HG03342 (cell line): Measurements from ENCODE around the gene PROX2.

Source experiments
- ATAC-seq: cut with Tn5 transposase; IDR thresholded peaks from one replicate; pipeline ENCODE4 v1.9.1; 2021; ENCODE audit warnings: mild to moderate bottlenecking, moderate library complexity; ENCODE audit not compliant: unreplicated experiment

Gene PROX2

DNA sequence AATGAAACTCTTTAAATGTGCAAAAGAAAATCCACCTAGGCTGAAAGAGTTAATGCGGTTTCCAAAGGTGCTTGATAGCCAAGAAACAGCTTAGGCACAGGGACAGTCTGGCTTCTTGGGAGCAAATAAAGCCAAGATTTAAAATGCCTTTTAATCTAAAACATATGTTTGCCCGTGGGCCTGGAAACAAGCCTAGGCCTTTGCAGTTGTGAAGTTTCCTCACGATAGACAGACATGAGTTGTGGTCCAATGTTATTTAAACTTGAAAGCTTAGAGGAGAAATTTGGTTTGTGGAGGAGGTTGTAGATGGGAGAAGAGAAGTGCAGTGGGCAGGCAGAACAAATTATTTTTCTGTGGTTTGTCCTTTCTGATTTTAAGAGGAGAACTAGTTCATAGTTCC lies 29.8 kb downstream of the PROX2 start:
- ATAC-seq: no peak

GRCh38 chr14:74843653-74844052 lies 32.3 kb downstream of the PROX2 start:
- ATAC-seq: no peak

DNA sequence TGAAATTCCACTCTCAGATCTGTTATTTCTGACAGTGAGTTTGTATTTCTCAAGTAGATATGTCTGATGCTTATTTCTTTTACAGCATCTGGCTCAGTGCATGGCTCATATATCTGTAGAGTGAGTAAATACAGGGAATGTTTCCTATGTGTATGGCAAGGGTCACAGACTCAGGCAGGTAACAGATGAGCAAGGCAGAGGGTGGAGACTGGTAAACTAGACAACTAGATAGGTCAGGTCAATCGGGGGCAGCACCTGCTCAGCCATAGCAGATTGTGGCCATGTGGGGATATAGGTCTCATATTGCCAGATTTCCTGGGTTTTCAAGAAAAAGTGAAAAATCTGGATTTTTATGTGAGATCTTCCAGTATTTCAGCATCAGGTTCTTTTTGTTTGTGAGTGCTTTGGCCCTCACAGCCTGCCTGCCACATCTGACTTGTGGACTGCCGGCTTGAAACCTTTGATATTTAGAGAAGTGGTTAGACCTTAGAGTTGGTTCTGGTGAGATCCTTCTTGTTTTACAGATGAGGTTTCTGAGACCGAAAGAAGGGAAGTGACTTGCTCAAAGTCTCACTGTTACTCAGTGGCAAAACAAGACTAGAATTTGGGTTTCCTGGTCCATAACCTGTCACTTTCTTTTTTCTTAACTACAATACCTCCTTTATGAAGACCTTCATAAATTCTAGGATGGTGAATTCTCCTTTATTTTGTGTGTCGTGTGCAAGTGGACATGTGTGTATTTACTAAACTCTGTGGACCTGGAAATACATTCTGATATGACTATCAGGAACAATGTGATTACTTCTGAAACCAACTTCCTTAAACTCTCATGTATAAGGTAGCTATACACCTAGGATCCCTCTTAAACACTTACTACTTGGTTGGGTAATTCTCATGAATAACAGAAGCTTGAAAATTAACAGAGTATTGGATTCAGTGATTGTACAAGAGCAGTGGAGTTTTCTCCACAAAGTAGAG lies 34.4 kb downstream of the PROX2 start:
- ATAC-seq: peak; percentile 73

- peak; percentile 56 for ATAC-seq
Measured at GRCh38 chr14:74840603-74841030, 35.3 kb downstream of the PROX2 start.

- ATAC-seq: no peak
Measured at GRCh38 chr14:74838166-74838565, 37.8 kb downstream of the PROX2 start.

- no peak for ATAC-seq
Measured at GRCh38 chr14:74836251-74836960, 39.5 kb downstream of the PROX2 start.

DNA sequence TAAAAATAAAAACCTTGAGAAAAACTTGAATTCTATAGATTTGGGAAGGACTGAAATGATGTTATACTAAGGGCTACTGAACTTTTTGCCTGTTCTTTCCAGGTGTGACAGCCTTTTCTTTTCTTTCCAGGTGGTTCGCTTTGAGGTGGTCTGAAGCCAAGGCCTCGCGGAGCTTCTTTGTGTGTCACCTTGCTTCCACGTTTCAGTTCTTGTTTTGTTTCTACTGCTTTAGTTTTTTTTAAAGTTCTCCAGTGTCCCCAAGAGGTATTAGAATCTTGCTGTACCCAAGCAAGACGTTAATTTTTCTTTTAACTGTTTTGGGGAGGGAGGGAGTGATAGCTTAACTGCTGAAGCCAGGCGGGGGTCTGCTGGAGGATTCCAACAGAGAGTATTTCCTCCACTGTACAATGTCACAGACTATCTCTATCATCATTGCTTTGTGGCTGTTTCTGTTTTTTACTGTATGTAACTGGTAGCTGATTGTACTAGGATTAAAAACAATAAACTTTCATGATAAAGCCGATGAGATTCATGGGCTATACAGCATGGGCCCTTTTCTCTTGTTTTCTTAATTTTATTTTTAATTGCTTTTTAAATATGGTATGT lies 40.2 kb downstream of the PROX2 start:
- ATAC-seq: no peak

DNA sequence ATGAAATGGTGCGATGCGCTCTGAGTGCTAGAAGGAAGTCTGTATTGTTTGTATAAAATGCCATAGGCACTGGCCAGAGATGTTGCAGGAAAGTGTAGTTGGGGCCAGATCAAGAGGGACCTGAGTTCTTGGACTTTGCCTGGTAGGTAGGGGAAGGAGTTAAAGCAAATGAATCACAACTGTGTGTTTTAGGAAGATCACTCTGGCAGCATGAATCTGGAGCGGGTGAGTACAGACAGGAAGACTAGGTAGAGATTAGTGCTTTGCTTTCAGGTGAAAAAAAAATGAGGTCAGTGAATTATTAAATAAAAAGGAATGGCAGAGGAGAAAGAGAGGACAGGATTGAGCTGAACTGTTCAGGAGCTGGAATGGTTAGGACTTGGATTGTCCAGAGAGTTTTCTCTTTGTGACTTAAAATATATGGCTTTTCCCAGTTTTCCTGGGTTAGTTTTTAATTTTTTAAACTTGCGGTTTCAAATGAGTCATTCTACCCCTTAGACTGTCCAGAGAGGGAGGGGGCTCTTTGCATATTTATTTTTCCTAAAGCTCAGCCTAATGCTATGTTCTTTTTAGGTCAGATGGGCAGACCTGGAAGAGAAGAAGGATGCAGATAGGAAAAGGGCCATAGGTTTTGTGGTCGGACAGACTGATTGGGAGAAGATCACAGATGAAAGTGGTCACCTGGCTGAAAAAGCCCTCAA lies 41.1 kb downstream of the PROX2 start:
- no peak for ATAC-seq

- ATAC-seq: no peak
Measured at GRCh38 chr14:74832849-74833248, 43.1 kb downstream of the PROX2 start.

- ATAC-seq: no peak
Measured at GRCh38 chr14:74829251-74829650, 46.7 kb downstream of the PROX2 start.

DNA sequence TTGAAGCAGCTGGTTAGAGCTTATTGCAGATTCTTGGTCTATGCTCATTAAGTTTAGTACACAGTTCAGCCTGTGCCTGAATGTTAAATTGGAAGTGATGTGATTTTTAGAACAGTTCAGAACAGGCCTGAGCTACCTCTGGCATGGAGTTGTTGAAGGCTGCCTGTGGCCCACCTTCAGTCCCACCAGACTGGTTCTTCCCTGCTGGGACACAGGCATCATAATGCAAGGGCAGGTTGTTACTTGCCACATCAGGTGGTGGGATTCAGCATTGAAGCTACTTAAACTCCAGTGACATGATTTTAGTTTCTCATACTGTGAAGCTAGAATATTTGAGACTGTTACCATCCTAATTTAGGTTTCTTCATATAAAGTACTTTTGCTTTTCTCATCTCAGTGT lies 49.4 kb downstream of the PROX2 start:
- no peak for ATAC-seq
